Astrocyte (in vitro differentiated cells and primary cell): Measurements from ENCODE around the gene RBFOX2. TPM values are rescaled to one million over a fixed set of nuclear protein-coding genes. Genes with fewer than 3 reads are reported as not detected.
"Not testable (repeated sequence)": the region's sequence is repeated elsewhere in the genome, so short reads cannot be mapped to it uniquely, and the experiment has no call there.

ENCODE experiments used
- DNase-seq: peaks from one replicate; pipeline ENCODE4 v3.0.0-alpha.2; 2010; ENCODE audit warnings: low read depth
- FAIRE-seq: peaks from 2 replicates; lab custom pipeline; 2011; peaks lifted over from hg19 to GRCh38; lab: Jason Lieb, UNC
- H2AFZ ChIP-seq: 2 replicates; pipeline ENCODE4 v1.6.0; 2012; ENCODE audit warnings: low read depth, low read length, inconsistent platforms
- H3K27ac ChIP-seq: 2 replicates; pipeline ENCODE4 v1.5.1; 2011; ENCODE audit warnings: low read depth, low read length, inconsistent platforms
- H3K27me3 ChIP-seq: 2 replicates; pipeline ENCODE4 v1.6.0; 2011; ENCODE audit warnings: low read length, inconsistent platforms; ENCODE audit not compliant: insufficient read depth
- H3K36me3 ChIP-seq: 2 replicates; pipeline ENCODE4 v1.5.1; 2011; ENCODE audit warnings: low read length, inconsistent platforms; ENCODE audit not compliant: insufficient read depth
- H3K4me1 ChIP-seq: 2 replicates; pipeline ENCODE4 v1.5.1; 2011; ENCODE audit warnings: low read length, inconsistent platforms; ENCODE audit not compliant: insufficient read depth
- H3K4me2 ChIP-seq: 2 replicates; pipeline ENCODE4 v1.6.0; 2012; ENCODE audit warnings: low read length, inconsistent platforms
- H3K4me3 ChIP-seq: 2 replicates; pipeline ENCODE4 v1.5.1; 2011; ENCODE audit warnings: low read depth, mild to moderate bottlenecking, low read length, inconsistent platforms; ENCODE audit not compliant: insufficient read depth
- H3K79me2 ChIP-seq: 2 replicates; pipeline ENCODE4 v1.6.0; 2012; ENCODE audit warnings: mild to moderate bottlenecking, low read length, inconsistent platforms; ENCODE audit not compliant: insufficient read depth
- H3K9ac ChIP-seq: 2 replicates; pipeline ENCODE4 v1.6.0; 2012; ENCODE audit warnings: mild to moderate bottlenecking, low read length, inconsistent platforms
- H3K9me3 ChIP-seq: 2 replicates; pipeline ENCODE4 v1.5.1; 2012; ENCODE audit warnings: low read depth, mild to moderate bottlenecking, low read length, inconsistent platforms; ENCODE audit not compliant: insufficient read depth
- H4K20me1 ChIP-seq: 2 replicates; pipeline ENCODE4 v1.6.0; 2012; ENCODE audit warnings: low read length, inconsistent platforms; ENCODE audit not compliant: insufficient read depth
- H3K27ac Mint-ChIP-seq: one replicate; pipeline ENCODE4 v1.8.0; 2021; ENCODE audit warnings: mild to moderate bottlenecking, mixed read lengths; ENCODE audit not compliant: unreplicated experiment
- H3K27me3 Mint-ChIP-seq: one replicate; pipeline ENCODE4 v1.8.0; 2021; ENCODE audit warnings: low read depth, mixed read lengths; ENCODE audit not compliant: unreplicated experiment
- H3K36me3 Mint-ChIP-seq: one replicate; pipeline ENCODE4 v1.8.0; 2021; ENCODE audit warnings: low read depth, mixed read lengths; ENCODE audit not compliant: unreplicated experiment
- H3K4me1 Mint-ChIP-seq: one replicate; pipeline ENCODE4 v1.8.0; 2021; ENCODE audit warnings: low read depth, mixed read lengths; ENCODE audit not compliant: unreplicated experiment
- H3K4me3 Mint-ChIP-seq: one replicate; pipeline ENCODE4 v1.8.0; 2021; ENCODE audit warnings: mild to moderate bottlenecking, moderate library complexity, mixed read lengths; ENCODE audit not compliant: unreplicated experiment
- H3K9me3 Mint-ChIP-seq: one replicate; pipeline ENCODE4 v1.8.0; 2021; ENCODE audit warnings: mild to moderate bottlenecking, mixed read lengths; ENCODE audit not compliant: unreplicated experiment
- EZH2 ChIP-seq: IDR thresholded peaks from 2 replicates; pipeline ENCODE4 v1.6.1; 2012; ENCODE audit warnings: mild to moderate bottlenecking, low read length, inconsistent platforms; ENCODE audit not compliant: insufficient read depth
- total RNA-seq: library from RNA; stranded (reverse); gene quantifications from 2 replicates; pipeline ENCODE4 v1.2.1, GENCODE V29; 2021
- TF ChIP-seq, protein P1 (sequence below): IDR thresholded peaks from 2 replicates; pipeline ENCODE4 v1.5.1; 2011; ENCODE audit warnings: low read depth, mild to moderate bottlenecking, inconsistent platforms, low read length, moderate library complexity; ENCODE audit not compliant: insufficient read depth

Gene RBFOX2
- total RNA-seq, 1 donor from 2014 or later = 169 TPM

GRCh38 chr22:36075724-36076123 is 47.1 kb upstream of the RBFOX2 start:
- H3K4me3 ChIP-seq = no peak overlapping the region
- Mint-ChIP-seq H3K4me3 (no peak overlapping the region), H3K4me1 (peaks cover 2% of the 10 kb centered on the region), H3K36me3 (no peaks in the 10 kb centered on the region), H3K9me3 (peaks cover 9% of the 10 kb centered on the region), H3K27ac (no peak overlapping the region), H3K27me3 (peaks cover 5% of the 10 kb centered on the region)
- TF ChIP-seq, protein P1, sequence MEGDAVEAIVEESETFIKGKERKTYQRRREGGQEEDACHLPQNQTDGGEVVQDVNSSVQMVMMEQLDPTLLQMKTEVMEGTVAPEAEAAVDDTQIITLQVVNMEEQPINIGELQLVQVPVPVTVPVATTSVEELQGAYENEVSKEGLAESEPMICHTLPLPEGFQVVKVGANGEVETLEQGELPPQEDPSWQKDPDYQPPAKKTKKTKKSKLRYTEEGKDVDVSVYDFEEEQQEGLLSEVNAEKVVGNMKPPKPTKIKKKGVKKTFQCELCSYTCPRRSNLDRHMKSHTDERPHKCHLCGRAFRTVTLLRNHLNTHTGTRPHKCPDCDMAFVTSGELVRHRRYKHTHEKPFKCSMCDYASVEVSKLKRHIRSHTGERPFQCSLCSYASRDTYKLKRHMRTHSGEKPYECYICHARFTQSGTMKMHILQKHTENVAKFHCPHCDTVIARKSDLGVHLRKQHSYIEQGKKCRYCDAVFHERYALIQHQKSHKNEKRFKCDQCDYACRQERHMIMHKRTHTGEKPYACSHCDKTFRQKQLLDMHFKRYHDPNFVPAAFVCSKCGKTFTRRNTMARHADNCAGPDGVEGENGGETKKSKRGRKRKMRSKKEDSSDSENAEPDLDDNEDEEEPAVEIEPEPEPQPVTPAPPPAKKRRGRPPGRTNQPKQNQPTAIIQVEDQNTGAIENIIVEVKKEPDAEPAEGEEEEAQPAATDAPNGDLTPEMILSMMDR = no peak
- no peak for TF ChIP-seq EZH2
- no peaks in the 10 kb centered on the region for H3K9me3 ChIP-seq
- no peaks in the 10 kb centered on the region for H3K27me3 ChIP-seq
- H4K20me1 ChIP-seq = no peaks in the 10 kb centered on the region
- FAIRE-seq = no peak
- H3K9ac ChIP-seq = no peak overlapping the region
- peaks cover 1% of the 10 kb centered on the region for H3K4me1 ChIP-seq
- no peak overlapping the region for H2AFZ ChIP-seq
- H3K79me2 ChIP-seq = no peaks in the 10 kb centered on the region
- no peaks in the 10 kb centered on the region for H3K36me3 ChIP-seq
- H3K27ac ChIP-seq = no peak overlapping the region
- no peak overlapping the region for H3K4me2 ChIP-seq
- DNase-seq = no peak

DNA sequence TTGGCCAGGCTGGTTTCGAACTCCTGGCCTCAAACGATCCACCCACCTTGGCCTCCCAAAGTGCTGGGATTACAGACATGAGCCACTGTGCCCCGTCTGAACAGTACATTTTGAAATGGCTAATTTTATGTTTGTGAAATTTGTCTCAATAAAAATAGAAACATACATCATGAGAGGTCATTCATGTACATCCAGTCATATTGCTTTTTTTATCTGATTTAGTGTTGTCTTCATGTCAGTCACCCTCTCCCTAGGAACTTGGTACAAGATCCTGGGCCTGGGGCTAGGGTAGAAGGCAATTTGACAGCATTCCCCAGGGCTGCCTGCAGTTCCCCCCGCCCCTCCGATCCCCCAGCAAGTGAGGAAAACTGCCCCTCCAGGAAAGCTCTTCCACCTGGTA is 46.6 kb upstream of the RBFOX2 start:
- Mint-ChIP-seq H3K36me3 (no peaks in the 10 kb centered on the region), H3K27ac (no peak overlapping the region), H3K9me3 (peaks cover 9% of the 10 kb centered on the region), H3K4me3 (no peak overlapping the region), H3K27me3 (peaks cover 5% of the 10 kb centered on the region), H3K4me1 (peaks cover 2% of the 10 kb centered on the region)
- Histone ChIP-seq H3K36me3 (no peaks in the 10 kb centered on the region), H3K27me3 (no peaks in the 10 kb centered on the region), H2AFZ (no peak overlapping the region), H3K27ac (no peak overlapping the region), H4K20me1 (no peaks in the 10 kb centered on the region), H3K79me2 (no peaks in the 10 kb centered on the region), H3K4me3 (no peak overlapping the region), H3K9me3 (no peaks in the 10 kb centered on the region), H3K4me2 (no peak overlapping the region), H3K9ac (no peak overlapping the region), H3K4me1 (no peaks in the 10 kb centered on the region)
- DNase-seq (no peak), FAIRE-seq (no peak)
- TF ChIP-seq, protein P1 = no peak
- TF ChIP-seq EZH2 = no peak

DNA sequence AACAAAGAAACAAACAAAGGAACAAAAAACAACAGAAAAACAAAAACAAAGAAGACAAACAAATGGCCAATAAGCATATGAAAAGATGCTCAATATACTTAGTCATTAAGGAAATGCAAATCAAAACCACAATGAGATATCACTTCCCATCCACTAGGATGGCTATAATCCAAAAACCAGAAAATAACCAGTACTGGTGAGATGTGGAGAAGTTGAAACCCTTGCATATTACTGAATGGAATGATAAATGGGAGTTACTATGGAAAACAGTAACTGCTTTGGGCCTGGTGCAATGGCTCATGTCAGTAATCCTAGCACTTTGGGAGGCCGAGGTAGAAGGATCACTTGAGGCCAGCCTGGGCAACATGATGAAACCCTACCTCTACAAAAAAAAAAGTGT is 44.9 kb upstream of the RBFOX2 start:
- H3K4me3 Mint-ChIP-seq = no peak overlapping the region
- H3K9me3 ChIP-seq = no peaks in the 10 kb centered on the region
- H4K20me1 ChIP-seq = no peaks in the 10 kb centered on the region
- peaks cover 7% of the 10 kb centered on the region for H3K27me3 Mint-ChIP-seq
- H3K36me3 Mint-ChIP-seq = no peaks in the 10 kb centered on the region
- no peak overlapping the region for H3K4me3 ChIP-seq
- no peak overlapping the region for H3K4me2 ChIP-seq
- no peak overlapping the region for H2AFZ ChIP-seq
- no peaks in the 10 kb centered on the region for H3K27me3 ChIP-seq
- no peak overlapping the region for H3K27ac Mint-ChIP-seq
- H3K4me1 Mint-ChIP-seq = peaks cover 2% of the 10 kb centered on the region
- peaks cover 9% of the 10 kb centered on the region for H3K9me3 Mint-ChIP-seq
- no peaks in the 10 kb centered on the region for H3K4me1 ChIP-seq
- no peaks in the 10 kb centered on the region for H3K36me3 ChIP-seq
- TF ChIP-seq, protein P1 = no peak
- no peak for TF ChIP-seq EZH2
- DNase-seq (peak; percentile 67), FAIRE-seq (no peak)
- H3K79me2 ChIP-seq = no peaks in the 10 kb centered on the region
- H3K9ac ChIP-seq = no peak overlapping the region
- no peak overlapping the region for H3K27ac ChIP-seq

- H3K36me3 Mint-ChIP-seq, H2AFZ ChIP-seq, H3K27me3 ChIP-seq, H3K4me3 Mint-ChIP-seq, H3K79me2 ChIP-seq, H3K27me3 Mint-ChIP-seq, H3K4me1 Mint-ChIP-seq, H3K9me3 ChIP-seq, H3K27ac ChIP-seq, H3K4me3 ChIP-seq, DNase-seq, H4K20me1 ChIP-seq, H3K9me3 Mint-ChIP-seq, H3K4me2 ChIP-seq, FAIRE-seq, H3K36me3 ChIP-seq, H3K9ac ChIP-seq, H3K27ac Mint-ChIP-seq, H3K4me1 ChIP-seq: not testable (repeated sequence)
Measured at GRCh38 chr22:36070645-36071044, 42.0 kb upstream of the RBFOX2 start.
